NCI-H446 (cell line): ENCODE measurements around the gene RAX2.
A peak's percentile ranks its signal among the peaks of the same experiment; 100 is the strongest.
"Not testable (repeated sequence)": the region's sequence is repeated elsewhere in the genome, so short reads cannot be mapped to it uniquely, and the experiment has no call there.

Experiments
- DNase-seq, 2 experiments: peaks; one replicate each; lab custom pipeline; 2025; lab: John Stamatoyannopoulos, UW

RAX2 gene

GRCh38 chr19:3778104-3778867 is 6.3 kb upstream of the RAX2 start:
- DNase-seq = no peak

GRCh38 chr19:3776479-3777040 is 4.5 kb upstream of the RAX2 start:
- DNase-seq = no peak

- no peak for DNase-seq
These were observed 3.8 kb upstream of the RAX2 start for GRCh38 chr19:3775831-3776230.

- no peak for DNase-seq
These were observed 3.3 kb upstream of the RAX2 start for GRCh38 chr19:3775374-3775711.

GRCh38 chr19:3774621-3775373 is 2.8 kb upstream of the RAX2 start:
- DNase-seq = no peak

GRCh38 chr19:3773814-3774515 is 1.9 kb upstream of the RAX2 start:
- no peak for DNase-seq

GRCh38 chr19:3771000-3771905 is 775 bp downstream of the RAX2 start:
- no peak for DNase-seq

GRCh38 chr19:3770136-3770999 is 1.7 kb downstream of the RAX2 start:
- no peak for DNase-seq

GRCh38 chr19:3769494-3769893 is 2.5 kb downstream of the RAX2 start:
- no peak for DNase-seq

GRCh38 chr19:3768748-3769099 is 3.3 kb downstream of the RAX2 start:
- DNase-seq = no peak

GRCh38 chr19:3768015-3768747 is 3.8 kb downstream of the RAX2 start:
- no peak for DNase-seq

GRCh38 chr19:3767050-3767449 is 5.0 kb downstream of the RAX2 start:
- DNase-seq = no peak

GRCh38 chr19:3766520-3766919 is 5.5 kb downstream of the RAX2 start:
- DNase-seq = no peak

- not testable (repeated sequence) for DNase-seq
These were observed 6.3 kb downstream of the RAX2 start for GRCh38 chr19:3765757-3766156.

GRCh38 chr19:3765121-3765520 is 6.9 kb downstream of the RAX2 start:
- DNase-seq = no peak

GRCh38 chr19:3762501-3763459 is 9.2 kb downstream of the RAX2 start, which contains the start of gene MRPL54:
TSS of gene MRPL54 (plus strand) at chr19:3762682. CDS start at chr19:3762701, 19 bp downstream.
- DNase-seq = peak; percentile 99 to 100

GRCh38 chr19:3762130-3762473 is 9.9 kb downstream of the RAX2 start:
- DNase-seq = no peak

- DNase-seq = peak; percentile 94 to 96
These were observed 10.5 kb downstream of the RAX2 start, which contains the start of gene APBA3 for GRCh38 chr19:3761382-3762129. TSS of gene APBA3 (minus strand) at chr19:3761692. CDS start at chr19:3760264, 1,428 bp downstream.
